ENCODE measurements around the gene MGAT5. TPM values are rescaled to one million over a fixed set of nuclear protein-coding genes. Genes with fewer than 3 reads are reported as not detected.

MGAT5 gene
- polyA plus RNA-seq (ENCODE audit: insufficient read length in 10 of 10), result 10 to 100 TPM; 15.3 to 23.4 (median 18.7) TPM
- long read RNA-seq, donor 1, partial matches to known transcripts, result 0 of 1 reads
- long read RNA-seq, donor 1, other reads (novel, unspliced or antisense), result 0 of 1 reads
- long read RNA-seq, donor 2, result 0 reads
- long read RNA-seq, donor 3, result 0 reads
- long read RNA-seq, donor 4, partial matches to known transcripts, result 0 of 1 reads
- long read RNA-seq, donor 4, other reads (novel, unspliced or antisense), result 0 of 1 reads
- long read RNA-seq, donor 5, full-length matches to known transcripts, result 5 of 5 reads
- long read RNA-seq, donor 5, partial matches to known transcripts, result 0 of 5 reads
- long read RNA-seq, donor 5, other reads (novel, unspliced or antisense), result 0 of 5 reads
- long read RNA-seq, donor 6, result 0 reads
- long read RNA-seq, donor 7, full-length matches to known transcripts, result 2 of 2 reads
- long read RNA-seq, donor 7, partial matches to known transcripts, result 0 of 2 reads
- long read RNA-seq, donor 7, other reads (novel, unspliced or antisense), result 0 of 2 reads
- long read RNA-seq, donor 8, full-length matches to known transcripts, result 1 of 1 reads
- long read RNA-seq, donor 8, partial matches to known transcripts, result 0 of 1 reads
- long read RNA-seq, donor 8, other reads (novel, unspliced or antisense), result 0 of 1 reads
- long read RNA-seq, donor 9, partial matches to known transcripts, result 0 of 1 reads
- long read RNA-seq, donor 9, other reads (novel, unspliced or antisense), result 0 of 1 reads

DNA sequence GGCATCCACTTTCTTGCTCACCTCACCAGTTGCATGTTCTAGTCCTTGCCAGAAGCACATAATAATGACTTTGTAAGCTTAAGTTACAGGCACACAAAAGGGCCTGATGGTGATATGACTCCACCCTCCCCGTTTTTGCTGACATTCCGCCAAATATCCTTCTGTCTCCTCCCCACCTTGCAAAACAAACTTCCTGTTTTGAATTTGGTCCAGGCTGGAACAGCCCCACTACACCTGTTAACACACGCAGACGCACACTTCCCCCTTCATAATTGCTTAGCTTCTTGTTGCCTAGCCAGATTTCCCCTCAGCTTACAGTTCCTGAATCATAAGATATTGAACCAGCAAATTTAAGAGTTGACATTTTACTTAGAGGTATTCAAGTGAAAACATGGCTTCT, at the start of gene MGAT5:
Gene MGAT5 (plus strand): TSS at position 269 of the 400 bp plus-strand sequence. CDS start 332 bp downstream, outside the sequence.
- no peak for DNase-seq

GRCh38 chr2:134205087-134205486, 48.8 kb upstream of the MGAT5 start:
- DNase-seq, result no peak

GRCh38 chr2:134206031-134206430, 47.8 kb upstream of the MGAT5 start:
- no peak for DNase-seq

DNA sequence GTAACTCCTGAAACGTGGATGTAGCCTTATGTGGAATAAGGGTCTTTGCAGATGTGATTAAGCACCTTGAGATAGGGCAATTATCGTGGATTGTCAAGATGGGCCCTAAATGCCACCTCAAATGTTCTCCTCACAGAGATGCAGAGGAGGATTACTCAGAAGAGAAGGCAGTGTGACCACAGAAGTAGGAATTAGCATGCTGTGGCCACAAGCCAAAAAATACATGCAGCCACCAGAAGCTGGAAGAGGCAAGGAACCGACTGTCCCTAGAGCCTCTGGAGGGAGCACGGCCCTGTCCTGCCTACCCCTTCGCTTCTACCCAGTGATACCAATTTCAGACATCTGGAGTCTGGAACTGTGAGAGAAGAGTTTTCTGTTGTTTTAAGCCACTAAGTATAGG, 47.3 kb upstream of the MGAT5 start:
- peak in 1 of 3 donors; percentile 41 for DNase-seq

- peak in 2 of 3 donors; percentile 23 to 34 for DNase-seq
These were observed 46.2 kb upstream of the MGAT5 start for GRCh38 chr2:134207589-134208209.

DNA sequence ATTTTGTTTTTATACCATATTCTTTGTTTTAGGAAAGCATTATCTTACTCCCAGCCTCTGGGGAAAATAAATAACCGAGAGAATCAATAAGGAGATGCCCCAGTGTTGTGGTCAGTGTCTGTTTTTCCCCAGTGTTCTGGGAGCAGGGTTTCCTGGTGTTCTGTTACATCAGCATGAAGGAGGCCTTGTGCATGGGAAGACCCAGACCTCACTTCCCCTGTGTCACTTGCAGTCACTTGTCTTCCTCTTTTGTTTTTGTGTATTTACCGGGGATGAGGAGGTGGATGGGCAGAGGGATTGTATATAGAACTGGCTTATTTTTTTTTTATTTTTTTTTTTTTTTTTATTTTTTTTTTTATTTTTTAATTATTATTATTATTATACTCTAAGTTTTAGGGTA, 45.0 kb upstream of the MGAT5 start:
- DNase-seq, result no peak

DNA sequence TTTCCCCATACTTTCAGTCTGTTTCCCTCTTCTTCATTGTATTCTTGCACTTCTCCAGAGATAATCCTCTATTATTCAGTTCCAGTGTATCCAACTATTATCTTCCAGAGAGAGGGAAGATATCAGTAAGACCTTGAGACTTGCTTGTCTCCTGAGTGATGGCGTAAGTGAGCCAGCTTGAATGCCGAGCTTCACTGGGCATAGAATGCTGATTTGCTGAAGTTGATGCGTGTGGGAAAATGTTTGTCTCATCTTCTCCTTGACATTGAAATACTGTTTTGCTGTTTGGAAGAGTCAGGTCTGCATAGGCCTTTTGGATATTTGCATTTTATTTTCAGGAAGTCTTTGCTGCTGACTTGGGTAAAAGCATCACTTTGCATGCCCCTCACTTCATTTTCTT, 41.1 kb upstream of the MGAT5 start:
- DNase-seq, result no peak

GRCh38 chr2:134216152-134216829, 37.6 kb upstream of the MGAT5 start:
- DNase-seq, result no peak

DNA sequence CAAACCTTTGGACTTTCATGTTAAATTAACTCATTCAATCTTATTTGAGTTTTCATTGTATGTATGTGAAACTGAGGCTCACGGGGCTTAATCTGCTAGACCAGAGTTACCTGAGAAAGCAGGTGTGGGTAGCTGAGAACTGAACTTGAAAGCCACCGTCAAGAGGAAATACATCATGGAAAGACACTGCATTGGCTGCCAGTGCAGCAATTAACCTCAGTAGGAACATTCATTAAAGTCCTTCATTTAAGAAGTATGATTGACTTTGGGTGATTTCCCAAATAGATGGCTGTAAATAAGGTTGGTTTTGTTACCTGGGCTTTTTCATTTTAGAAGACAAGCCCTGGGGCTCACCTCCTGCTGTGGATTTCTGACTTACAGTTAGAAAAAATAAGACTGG, 36.5 kb upstream of the MGAT5 start:
- no peak for DNase-seq

- no peak for DNase-seq
These were observed 35.9 kb upstream of the MGAT5 start for GRCh38 chr2:134217924-134218323.

- no peak for DNase-seq
These were observed 35.5 kb upstream of the MGAT5 start for GRCh38 chr2:134218414-134218813.

- DNase-seq, result peak in 1 of 3 donors; percentile 27
These were observed 34.8 kb upstream of the MGAT5 start for GRCh38 chr2:134218930-134219658.

- no peak for DNase-seq
These were observed 33.4 kb upstream of the MGAT5 start for GRCh38 chr2:134220344-134220974.

DNA sequence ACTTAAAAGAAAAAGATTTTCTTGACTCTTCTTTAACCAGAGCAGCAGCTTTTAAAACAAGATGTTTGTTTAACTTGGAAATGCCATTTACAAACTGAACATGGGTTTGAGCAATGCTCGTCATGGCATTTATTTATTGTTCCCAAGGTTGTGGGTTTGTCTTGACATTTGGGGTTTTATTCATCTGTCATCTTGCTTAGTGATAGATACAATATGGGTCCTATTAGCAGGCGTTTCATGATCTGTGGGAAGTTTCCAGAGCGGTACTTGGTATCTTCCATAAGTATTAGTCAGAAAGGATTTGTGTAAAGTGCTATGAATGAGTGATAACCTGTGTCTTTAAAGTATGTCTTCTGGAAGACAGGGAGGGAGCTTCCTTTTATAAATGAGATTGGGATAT, 29.9 kb upstream of the MGAT5 start:
- DNase-seq, result no peak

DNA sequence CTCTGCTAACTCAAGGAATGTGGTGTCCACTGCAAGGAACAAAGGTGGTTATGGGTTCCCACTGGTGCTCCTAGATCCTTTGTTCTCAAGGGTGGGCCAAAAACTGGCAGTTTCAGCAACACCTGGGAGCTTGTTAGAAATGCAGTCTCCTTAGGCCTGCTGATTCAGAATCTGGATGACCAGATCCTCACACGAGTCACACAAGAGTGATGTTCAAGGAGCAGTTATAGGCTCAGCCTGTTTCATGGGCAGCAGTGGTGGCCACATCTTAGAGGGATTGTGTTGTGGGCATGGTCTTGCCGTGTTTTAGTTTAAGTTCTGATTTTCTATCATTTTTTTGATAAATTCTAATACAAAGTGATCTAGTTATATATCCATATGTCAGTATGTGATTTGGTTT, 28.7 kb upstream of the MGAT5 start:
- no peak for DNase-seq

DNA sequence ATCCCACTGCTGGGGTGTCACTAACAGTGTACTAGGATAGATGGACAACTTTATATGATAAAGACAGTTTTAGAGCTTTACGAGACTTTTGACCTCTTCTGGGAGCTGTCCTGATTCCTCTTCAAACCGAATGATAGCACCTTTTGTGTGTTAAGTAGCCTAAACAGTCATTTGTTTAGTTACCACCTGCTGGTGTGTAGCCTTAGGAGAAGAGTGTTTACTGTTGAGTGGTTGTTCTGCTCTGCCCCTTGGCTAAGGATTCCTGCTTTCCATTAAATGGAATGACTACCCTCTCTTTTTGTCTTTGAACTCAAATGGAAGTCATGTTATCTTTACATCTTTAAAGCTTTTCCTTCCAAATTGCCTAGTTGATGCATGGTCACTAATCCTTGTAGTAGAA, 28.0 kb upstream of the MGAT5 start:
- DNase-seq, result no peak

- DNase-seq, result no peak
These were observed 27.3 kb upstream of the MGAT5 start for GRCh38 chr2:134226601-134227000.

GRCh38 chr2:134227666-134228065, 26.2 kb upstream of the MGAT5 start:
- no peak for DNase-seq

- DNase-seq, result no peak
These were observed 25.4 kb upstream of the MGAT5 start for GRCh38 chr2:134228493-134228903.

DNA sequence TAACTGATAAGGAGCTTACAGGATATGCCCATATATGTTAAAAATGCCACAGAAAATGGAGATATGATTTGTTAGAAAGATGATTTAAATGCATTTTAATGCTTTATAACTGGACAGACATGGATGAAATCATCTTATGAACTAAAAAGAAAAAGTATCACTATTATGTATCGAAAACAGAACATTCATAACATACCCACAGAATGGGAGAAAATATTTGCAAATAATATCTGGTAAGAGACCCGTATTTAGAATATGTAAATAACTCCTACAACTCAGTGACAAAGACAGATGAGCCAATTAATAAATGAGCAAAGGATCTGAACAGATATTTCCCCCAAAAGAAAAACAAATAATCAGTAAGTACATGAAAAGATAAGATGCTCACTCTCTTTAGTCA, 24.3 kb upstream of the MGAT5 start:
- no peak for DNase-seq

DNA sequence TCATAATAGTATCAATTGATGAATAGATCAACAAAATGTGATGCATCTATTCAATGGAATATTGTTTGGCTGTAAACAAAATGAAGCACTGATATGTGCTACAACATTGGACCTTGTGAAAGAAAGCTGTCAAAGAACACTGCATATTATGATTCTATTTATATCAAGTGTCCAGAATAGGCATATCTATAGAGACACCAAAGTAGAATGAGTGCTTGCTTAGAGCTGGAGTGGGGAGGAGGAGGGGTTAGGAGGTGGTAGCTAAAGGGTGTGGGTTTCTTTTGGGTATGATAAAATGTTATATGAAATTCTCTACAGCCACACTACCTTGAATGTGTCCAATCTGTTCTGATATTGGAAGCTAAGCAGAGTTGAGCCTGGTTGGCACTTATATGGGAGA, 23.0 kb upstream of the MGAT5 start:
- DNase-seq, result no peak
